HL-60 (cell line): ENCODE results near the gene WDR1.

Experiments used
- DNase-seq, 2 experiments: peaks; one replicate each; pipeline ENCODE4 v3.0.0-alpha.2; 2010 to 2020; ENCODE audit warnings: low read depth in 1 of 2, low spot score in 1 of 2
- H3K27ac ChIP-seq: fragments of 250-450 bp; sonication (Bioruptor Pico); replicated peaks from 2 replicates; pipeline ENCODE4 v1.5.1; 2020; ENCODE audit warnings: mild to moderate bottlenecking, moderate library complexity
- H3K27me3 ChIP-seq: fragments of 250-450 bp; sonication (Bioruptor Pico); 2 replicates; pipeline ENCODE4 v1.5.1; 2021; ENCODE audit warnings: mild to moderate bottlenecking, moderate library complexity; ENCODE audit not compliant: insufficient read depth, poor library complexity, severe bottlenecking
- H3K4me3 ChIP-seq: replicated peaks from 2 replicates; pipeline ENCODE4 v1.5.1; 2011; ENCODE audit warnings: mild to moderate bottlenecking, control low read depth, low read length; ENCODE audit not compliant: insufficient read depth
- CTCF ChIP-seq: IDR thresholded peaks from one replicate; pipeline ENCODE4 v1.5.1; 2011; ENCODE audit warnings: low read length, control low read depth, inconsistent platforms; ENCODE audit not compliant: insufficient read depth
- GABPA ChIP-seq: IDR thresholded peaks from 2 replicates; pipeline ENCODE4 v1.6.1; 2012; ENCODE audit warnings: low read depth
- POLR2AphosphoS5 ChIP-seq: IDR thresholded peaks from 2 replicates; pipeline ENCODE4 v1.6.1; 2012; ENCODE audit warnings: low read depth
- REST ChIP-seq: IDR thresholded peaks from 2 replicates; pipeline ENCODE4 v1.6.1; 2012; ENCODE audit warnings: low read depth; ENCODE audit not compliant: insufficient replicate concordance
- SPI1 ChIP-seq: IDR thresholded peaks from 2 replicates; pipeline ENCODE4 v1.6.1; 2012; ENCODE audit warnings: low read depth, mild to moderate bottlenecking, borderline replicate concordance

Gene WDR1

GRCh38 chr4:10102474-10103332, 13.9 kb downstream of the WDR1 start:
- no peak for TF ChIP-seq SPI1
- TF ChIP-seq GABPA, result no peak
- TF ChIP-seq CTCF, result no peak
- DNase-seq, result no peak
- H3K27me3 ChIP-seq, result no peaks in the 10 kb centered on the region

GRCh38 chr4:10101671-10102473, 14.7 kb downstream of the WDR1 start:
- no peak for DNase-seq
- Histone ChIP-seq H3K4me3 (no peak overlapping the region), H3K27ac (no peak overlapping the region), H3K27me3 (no peaks in the 10 kb centered on the region)
- no peak for TF ChIP-seq CTCF
- TF ChIP-seq POLR2AphosphoS5, result no peak
- no peak for TF ChIP-seq SPI1
- TF ChIP-seq REST, result no peak
- no peak for TF ChIP-seq GABPA

More at GRCh38 chr4:10102474-10103332, 13.9 kb downstream of the WDR1 start:
- Histone ChIP-seq H3K27ac (no peak overlapping the region), H3K4me3 (no peak overlapping the region)

- peak; percentile 59 to 62 for DNase-seq
- peak overlapping the region; percentile 37 for H3K27ac ChIP-seq
- TF ChIP-seq GABPA (no peak), SPI1 (peak; percentile 82), REST (no peak), POLR2AphosphoS5 (peak; percentile 9; the same call in 1 of the 2 replicates), CTCF (no peak)
These were observed 15.8 kb downstream of the WDR1 start for GRCh38 chr4:10100734-10101216.

More at GRCh38 chr4:10100734-10101216, 15.8 kb downstream of the WDR1 start:
- Histone ChIP-seq H3K27me3 (no peaks in the 10 kb centered on the region), H3K4me3 (no peak overlapping the region)
